ENCODE results near the gene PIK3R1. TPM values are rescaled to one million over a fixed set of nuclear protein-coding genes. Genes with fewer than 3 reads are reported as not detected.

PIK3R1 gene
- total and polyA plus RNA-seq, 3 donors from 2014 or later: 16.9 to 63.7 (median 48.1) TPM

DNA sequence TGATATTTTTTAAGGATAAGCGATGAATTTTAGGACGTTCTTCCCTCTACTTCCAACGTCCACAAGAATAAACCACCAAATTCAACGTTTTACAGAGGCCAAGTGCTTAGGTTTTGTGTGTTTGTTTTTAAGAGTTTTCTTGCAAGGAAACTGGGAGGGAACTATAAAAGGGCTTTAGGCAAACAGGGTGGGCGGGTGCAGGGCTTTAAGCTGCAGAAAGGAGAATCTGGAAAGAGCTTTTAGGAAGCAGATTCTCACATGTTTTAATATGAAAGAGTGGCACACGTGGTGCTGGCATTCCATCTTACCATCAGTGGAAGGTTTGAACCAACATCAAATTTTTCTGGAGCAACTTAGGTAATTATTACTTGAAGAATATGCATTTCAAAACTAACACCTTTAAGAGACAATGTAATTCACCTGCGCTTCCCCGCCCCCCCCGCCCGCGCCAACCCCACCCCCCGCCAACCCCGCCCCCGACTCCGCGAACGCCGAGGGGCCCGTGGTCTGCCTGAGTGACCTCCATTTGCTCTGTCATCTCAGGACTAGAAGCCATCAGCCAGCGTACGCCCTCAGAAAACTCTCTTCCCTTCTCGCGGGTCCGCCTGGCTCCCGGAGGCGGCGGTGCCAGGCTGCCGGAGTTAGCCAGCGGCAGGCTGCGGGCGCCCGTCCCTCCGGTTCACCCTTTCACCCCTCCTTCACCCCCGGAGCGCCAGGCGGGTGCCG lies 911 bp upstream of the PIK3R1 start:
- intact Hi-C loops (cut with DNase I; ENCODE audit: low total_unique reads): no loop called here
- H3K9me3 ChIP-seq: no peaks in the 10 kb centered on the region
- H3K4me3 ChIP-seq: peak overlapping the region; percentile 75 to 99
- TF ChIP-seq, protein P1, sequence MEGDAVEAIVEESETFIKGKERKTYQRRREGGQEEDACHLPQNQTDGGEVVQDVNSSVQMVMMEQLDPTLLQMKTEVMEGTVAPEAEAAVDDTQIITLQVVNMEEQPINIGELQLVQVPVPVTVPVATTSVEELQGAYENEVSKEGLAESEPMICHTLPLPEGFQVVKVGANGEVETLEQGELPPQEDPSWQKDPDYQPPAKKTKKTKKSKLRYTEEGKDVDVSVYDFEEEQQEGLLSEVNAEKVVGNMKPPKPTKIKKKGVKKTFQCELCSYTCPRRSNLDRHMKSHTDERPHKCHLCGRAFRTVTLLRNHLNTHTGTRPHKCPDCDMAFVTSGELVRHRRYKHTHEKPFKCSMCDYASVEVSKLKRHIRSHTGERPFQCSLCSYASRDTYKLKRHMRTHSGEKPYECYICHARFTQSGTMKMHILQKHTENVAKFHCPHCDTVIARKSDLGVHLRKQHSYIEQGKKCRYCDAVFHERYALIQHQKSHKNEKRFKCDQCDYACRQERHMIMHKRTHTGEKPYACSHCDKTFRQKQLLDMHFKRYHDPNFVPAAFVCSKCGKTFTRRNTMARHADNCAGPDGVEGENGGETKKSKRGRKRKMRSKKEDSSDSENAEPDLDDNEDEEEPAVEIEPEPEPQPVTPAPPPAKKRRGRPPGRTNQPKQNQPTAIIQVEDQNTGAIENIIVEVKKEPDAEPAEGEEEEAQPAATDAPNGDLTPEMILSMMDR (IDR thresholded peaks at IDR 0.05): peak in 1 of 3 experiments; percentile 33
- TF ChIP-seq POLR2A (IDR thresholded peaks at IDR 0.05): no peak
- H3K4me1 ChIP-seq: peaks cover 20% of the 10 kb centered on the region
- H3K36me3 ChIP-seq (ENCODE audit: low read depth, missing control alignments): no peaks in the 10 kb centered on the region
- no peaks in the 10 kb centered on the region for H3K27me3 ChIP-seq
- DNase-seq: peak; percentile 59
- 4 to 5% methylated on average over 19 to 23 of the region's 37 CpGs for WGBS, 2 donors
- peak overlapping the region; percentile 91 to 96 for H3K27ac ChIP-seq

DNA sequence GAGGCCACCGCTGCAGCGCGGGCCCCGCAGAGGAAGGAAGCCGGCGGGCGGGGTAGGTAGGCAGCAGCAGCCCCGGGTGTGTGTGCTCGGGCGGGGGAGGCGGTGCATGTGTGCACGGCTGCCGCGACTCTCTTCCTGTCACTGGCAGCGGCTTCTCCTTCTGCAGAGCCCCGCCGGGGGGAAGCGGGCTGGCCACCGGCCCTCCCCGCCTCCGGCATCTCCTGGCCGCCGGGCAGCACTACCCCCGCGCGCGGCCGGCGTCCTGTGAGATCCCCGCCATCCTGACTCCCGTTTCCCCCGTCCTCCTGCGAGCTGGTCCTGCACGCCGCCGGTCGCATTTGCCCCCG lies 315 bp downstream of the PIK3R1 start:
- Histone ChIP-seq H3K4me3 (peak overlapping the region; percentile 75 to 99), H3K27me3 (no peaks in the 10 kb centered on the region), H3K9me3 (no peaks in the 10 kb centered on the region), H3K4me1 (peaks cover 20% of the 10 kb centered on the region), H3K27ac (peak overlapping the region; percentile 96 to 97), H3K36me3 (ENCODE audit: low read depth, missing control alignments) (no peaks in the 10 kb centered on the region)
- intact Hi-C loops (cut with DNase I; ENCODE audit: low total_unique reads): no loop called here
- no peak for DNase-seq
- no peak for TF ChIP-seq POLR2A (IDR thresholded peaks at IDR 0.05)
- TF ChIP-seq, protein P1 (IDR thresholded peaks at IDR 0.05): no peak
- 2% methylated on average over 12 of the region's 38 CpGs; no CpG with 5 or more reads in 1 of the 2 donors for WGBS, 2 donors

DNA sequence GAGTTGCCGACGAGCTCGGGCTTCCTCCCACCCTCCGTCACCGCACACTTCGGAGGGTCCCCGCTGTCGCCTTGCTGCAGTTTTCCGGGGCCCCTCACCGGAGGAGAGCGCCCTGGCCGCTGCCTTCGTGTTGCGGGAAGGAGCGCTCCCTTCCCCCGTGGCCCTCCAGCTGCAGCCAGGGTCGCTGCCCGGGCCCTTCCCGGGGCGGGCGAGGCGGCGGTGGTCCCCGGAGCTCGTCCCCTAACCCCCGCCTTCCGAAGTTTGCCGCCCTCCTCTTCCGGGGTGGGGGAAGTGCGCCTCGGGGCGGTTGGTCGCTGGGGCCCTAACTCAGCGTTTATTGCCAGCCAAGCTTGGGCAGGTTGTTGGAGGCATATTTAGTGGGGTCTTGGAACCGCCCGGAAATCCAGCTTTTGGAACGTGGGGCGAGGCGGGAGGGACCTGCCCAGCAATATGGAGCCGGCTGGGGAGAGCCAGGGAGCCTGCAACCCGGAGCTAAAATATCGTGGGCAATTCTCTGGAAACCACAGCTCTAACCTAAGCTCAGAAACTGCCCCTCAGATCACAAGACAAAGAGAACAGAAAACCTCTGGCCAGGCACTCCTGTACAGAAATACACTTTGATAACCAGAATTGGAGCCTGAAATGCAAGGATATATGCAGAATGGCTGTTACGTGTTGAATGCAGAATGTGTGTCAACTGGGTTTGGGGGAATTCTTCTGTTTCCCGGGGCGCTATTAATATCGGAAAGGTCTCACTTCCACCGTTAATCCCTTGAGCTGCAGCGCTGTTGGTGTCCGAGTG lies 890 bp downstream of the PIK3R1 start:
- DNase-seq: peak; percentile 52
- 0 to 1% methylated on average over 16 to 43 of the region's 49 CpGs for WGBS, 2 donors

DNA sequence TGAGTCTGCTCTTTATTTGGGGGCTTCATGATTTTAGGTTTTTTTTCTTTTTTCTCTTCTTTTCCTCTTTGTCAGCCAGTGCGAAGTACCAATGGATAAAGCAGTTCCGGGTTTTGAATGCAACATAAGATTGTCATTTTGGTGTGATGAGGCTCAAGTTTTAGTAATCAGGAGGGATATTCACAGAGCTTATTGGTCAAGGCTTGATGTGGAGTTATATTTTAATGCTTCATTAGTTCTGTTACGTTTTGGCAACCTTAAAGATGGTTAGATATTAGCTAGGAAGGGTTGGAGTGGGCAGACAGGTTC lies 1.4 kb downstream of the PIK3R1 start:
- H3K4me1 ChIP-seq: peaks cover 20% of the 10 kb centered on the region
- intact Hi-C loops (cut with DNase I; ENCODE audit: low total_unique reads): no loop called here
- H3K4me3 ChIP-seq: peak overlapping the region; percentile 75 to 99
- peak overlapping the region; percentile 96 to 97 for H3K27ac ChIP-seq
- WGBS, 2 donors: 0 to 1% methylated on average over 3 of the region's 3 CpGs
- H3K27me3 ChIP-seq: no peaks in the 10 kb centered on the region
- no peak for DNase-seq
- no peaks in the 10 kb centered on the region for H3K9me3 ChIP-seq
- H3K36me3 ChIP-seq (ENCODE audit: low read depth, missing control alignments): no peaks in the 10 kb centered on the region
- TF ChIP-seq POLR2A (IDR thresholded peaks at IDR 0.05): no peak
- TF ChIP-seq, protein P1 (IDR thresholded peaks at IDR 0.05): no peak

More for the DNA sequence above, 890 bp downstream of the PIK3R1 start:
- Histone ChIP-seq H3K27me3 (no peaks in the 10 kb centered on the region), H3K4me3 (peak overlapping the region; percentile 75 to 99), H3K27ac (peak overlapping the region; percentile 96 to 97), H3K36me3 (ENCODE audit: low read depth, missing control alignments) (no peaks in the 10 kb centered on the region), H3K4me1 (peaks cover 20% of the 10 kb centered on the region), H3K9me3 (no peaks in the 10 kb centered on the region)
- intact Hi-C loops (cut with DNase I; ENCODE audit: low total_unique reads): no loop called here
- TF ChIP-seq, protein P1 (IDR thresholded peaks at IDR 0.05): no peak
- TF ChIP-seq POLR2A (IDR thresholded peaks at IDR 0.05): no peak
